BJ (cell line): Measurements from ENCODE around the gene ATF3. TPM values are rescaled to one million over a fixed set of nuclear protein-coding genes. Genes with fewer than 3 reads are reported as not detected.

Experiments used
- CTCF ChIA-PET: fragments of 350-600 bp; formaldehyde crosslinking; extraction: SDS; loops from one replicate; lab custom pipeline; 2021; ENCODE audit warnings: antibody characterized with exemption, inconsistent platforms; lab: Yijun Ruan, JAX
- POLR2A ChIA-PET: fragments of 300-600 bp; sonication (Branson Sonifier 250); formaldehyde crosslinking; extraction: SDS; loops from one replicate; lab custom pipeline; 2021; ENCODE audit warnings: antibody characterized with exemption; lab: Charles Lee
- DNase-seq: peaks from one replicate; pipeline ENCODE4 v3.0.0-alpha.2; 2011; ENCODE audit warnings: low read depth
- H3K27me3 ChIP-seq: 2 replicates; pipeline ENCODE4 v1.6.0; 2011; ENCODE audit warnings: low read length; ENCODE audit not compliant: control insufficient read depth, insufficient read depth
- H3K36me3 ChIP-seq: 2 replicates; pipeline ENCODE4 v1.5.1; 2011; ENCODE audit warnings: low read length; ENCODE audit not compliant: control insufficient read depth, insufficient read depth
- H3K4me3 ChIP-seq: 2 replicates; pipeline ENCODE4 v1.5.1; 2011; ENCODE audit warnings: low read depth, mild to moderate bottlenecking, control low read depth, low read length
- CTCF ChIP-seq: IDR thresholded peaks from 2 replicates; pipeline ENCODE4 v1.5.1; 2011; ENCODE audit warnings: low read depth, mild to moderate bottlenecking, control low read depth, inconsistent platforms, low read length, moderate library complexity; ENCODE audit not compliant: insufficient read depth
- polyA plus RNA-seq: library from polyadenylated mRNA; depleted of rRNA; stranded (reverse); fragments of >200 nt; gene quantifications from 2 replicates; pipeline ENCODE4 v1.2.3, GENCODE V29; 2011

Gene ATF3
- polyA plus RNA-seq, 1 experiment, result 5.6 TPM

GRCh38 chr1:212582291-212582690, 26.3 kb upstream of the ATF3 start:
- ChIA-PET CTCF (interaction anchor here (0.7 to 0.9 kb wide), 2 partner anchors 7 to 13 kb away, joined by 3 to 5 read pairs; no protein-coding TSS in a partner anchor), POLR2A (no interaction called here)
- DNase-seq, result no peak
- Histone ChIP-seq H3K4me3 (no peak overlapping the region), H3K36me3 (no peaks in the 10 kb centered on the region), H3K27me3 (peaks cover 10% of the 10 kb centered on the region)
- no peak for TF ChIP-seq CTCF

- Histone ChIP-seq H3K4me3 (no peak overlapping the region), H3K27me3 (peaks cover 11% of the 10 kb centered on the region), H3K36me3 (no peaks in the 10 kb centered on the region)
- no peak for TF ChIP-seq CTCF
- no peak for DNase-seq
- POLR2A ChIA-PET, result no interaction called here
- CTCF ChIA-PET, result interaction anchor here (0.7 to 1.1 kb wide), 3 partner anchors 8 to 106 kb away, joined by 3 to 5 read pairs (median 3); no protein-coding TSS in a partner anchor
Observed at GRCh38 chr1:212582808-212583615, 25.5 kb upstream of the ATF3 start.

DNA sequence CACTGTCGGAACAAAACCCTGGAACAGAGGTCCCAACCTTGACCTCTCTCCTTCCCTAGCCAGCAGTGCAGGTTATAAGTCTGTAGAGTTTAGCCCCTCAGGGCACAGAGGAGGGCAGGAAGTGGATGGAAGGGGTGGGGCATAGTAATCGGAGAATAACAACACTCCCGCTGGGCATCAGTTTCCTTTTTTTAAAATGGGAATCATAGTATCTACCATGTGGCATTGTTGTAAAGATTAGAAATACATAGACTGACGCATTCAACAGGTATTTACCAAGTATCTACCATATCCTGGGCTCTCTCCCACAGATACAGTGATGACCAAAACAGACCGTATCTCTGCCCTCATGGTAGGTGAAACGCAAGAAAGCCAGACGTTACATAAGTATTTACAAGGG, 24.9 kb upstream of the ATF3 start:
- TF ChIP-seq CTCF, result no peak
- Histone ChIP-seq H3K4me3 (no peak overlapping the region), H3K36me3 (no peaks in the 10 kb centered on the region), H3K27me3 (peaks cover 14% of the 10 kb centered on the region)
- ChIA-PET POLR2A (no interaction called here), CTCF (interaction anchor here (1.1 kb wide), 1 partner anchor 107 kb away, joined by 3 read pairs; no protein-coding TSS in a partner anchor)
- no peak for DNase-seq

- POLR2A ChIA-PET, result no interaction called here
- peaks cover 17% of the 10 kb centered on the region for H3K27me3 ChIP-seq
Observed at GRCh38 chr1:212584092-212584886, 24.3 kb upstream of the ATF3 start.

More at GRCh38 chr1:212584092-212584886, 24.3 kb upstream of the ATF3 start:
- CTCF ChIA-PET, result interaction anchor here (0.6 to 1.1 kb wide), 2 partner anchors 22 to 107 kb away, joined by 3 read pairs; no protein-coding TSS in a partner anchor
- no peaks in the 10 kb centered on the region for H3K36me3 ChIP-seq
- DNase-seq, result no peak
- no peak overlapping the region for H3K4me3 ChIP-seq
- TF ChIP-seq CTCF, result no peak
